ENCODE measurements around the gene NTRK3. TPM values are rescaled to one million over a fixed set of nuclear protein-coding genes. Genes with fewer than 3 reads are reported as not detected.

Gene NTRK3
- total RNA-seq, 1 experiment from 2014 or later, result not detected

GRCh38 chr15:88013111-88013510 lies 243.4 kb downstream of the NTRK3 start:
- H3K4me3 Mint-ChIP-seq (ENCODE audit: unreplicated experiment), result no peak overlapping the region
- intact Hi-C loops (cut with micrococcal nuclease), result no loop called here
- H3K9me3 Mint-ChIP-seq (ENCODE audit: unreplicated experiment), result peaks cover 47% of the 10 kb centered on the region
- CTCF ChIA-PET, result no interaction called here
- no peak for TF ChIP-seq CTCF (IDR thresholded peaks at IDR 0.05; ENCODE audit: unreplicated experiment)
- DNase-seq (ENCODE audit: unreplicated experiment), result no peak
- no peaks in the 10 kb centered on the region for H3K36me3 Mint-ChIP-seq (ENCODE audit: insufficient read depth, unreplicated experiment)
- POLR2A ChIA-PET, result no interaction called here
- no peaks in the 10 kb centered on the region for H3K4me1 Mint-ChIP-seq (ENCODE audit: insufficient read depth, unreplicated experiment)
- BruUV-seq (replicated peaks), result no TSS peak
- no peak overlapping the region for H3K27ac Mint-ChIP-seq (ENCODE audit: low read depth, unreplicated experiment)
- no peaks in the 10 kb centered on the region for H3K27me3 Mint-ChIP-seq (ENCODE audit: insufficient read depth, unreplicated experiment)

- no peak for DNase-seq (ENCODE audit: unreplicated experiment)
- Mint-ChIP-seq H3K9me3 (ENCODE audit: unreplicated experiment) (peaks cover 51% of the 10 kb centered on the region), H3K27ac (ENCODE audit: low read depth, unreplicated experiment) (no peak overlapping the region), H3K4me3 (ENCODE audit: unreplicated experiment) (no peak overlapping the region), H3K36me3 (ENCODE audit: insufficient read depth, unreplicated experiment) (no peaks in the 10 kb centered on the region), H3K27me3 (ENCODE audit: insufficient read depth, unreplicated experiment) (no peaks in the 10 kb centered on the region), H3K4me1 (ENCODE audit: insufficient read depth, unreplicated experiment) (no peaks in the 10 kb centered on the region)
- POLR2A ChIA-PET, result no interaction called here
- BruUV-seq (replicated peaks), result no TSS peak
- intact Hi-C loops (cut with micrococcal nuclease), result no loop called here
- TF ChIP-seq CTCF (IDR thresholded peaks at IDR 0.05; ENCODE audit: unreplicated experiment), result no peak
- CTCF ChIA-PET, result no interaction called here
Observed at GRCh38 chr15:88012688-88013087, 243.9 kb downstream of the NTRK3 start.

- Mint-ChIP-seq H3K27me3 (ENCODE audit: insufficient read depth, unreplicated experiment) (no peaks in the 10 kb centered on the region), H3K4me3 (ENCODE audit: unreplicated experiment) (no peak overlapping the region), H3K27ac (ENCODE audit: low read depth, unreplicated experiment) (no peak overlapping the region), H3K9me3 (ENCODE audit: unreplicated experiment) (peaks cover 54% of the 10 kb centered on the region), H3K36me3 (ENCODE audit: insufficient read depth, unreplicated experiment) (no peaks in the 10 kb centered on the region), H3K4me1 (ENCODE audit: insufficient read depth, unreplicated experiment) (no peaks in the 10 kb centered on the region)
- no TSS peak for BruUV-seq (replicated peaks)
- POLR2A ChIA-PET, result no interaction called here
- intact Hi-C loops (cut with micrococcal nuclease), result no loop called here
- TF ChIP-seq CTCF (IDR thresholded peaks at IDR 0.05; ENCODE audit: unreplicated experiment), result no peak
- CTCF ChIA-PET, result no interaction called here
- DNase-seq (ENCODE audit: unreplicated experiment), result no peak
Observed at GRCh38 chr15:88012233-88012632, 244.3 kb downstream of the NTRK3 start.

- POLR2A ChIA-PET, result no interaction called here
- Mint-ChIP-seq H3K27me3 (ENCODE audit: insufficient read depth, unreplicated experiment) (no peaks in the 10 kb centered on the region), H3K27ac (ENCODE audit: low read depth, unreplicated experiment) (no peak overlapping the region), H3K4me3 (ENCODE audit: unreplicated experiment) (no peak overlapping the region), H3K36me3 (ENCODE audit: insufficient read depth, unreplicated experiment) (no peaks in the 10 kb centered on the region), H3K9me3 (ENCODE audit: unreplicated experiment) (peaks cover 57% of the 10 kb centered on the region), H3K4me1 (ENCODE audit: insufficient read depth, unreplicated experiment) (no peaks in the 10 kb centered on the region)
- CTCF ChIA-PET, result interaction anchor here (0.6 to 0.7 kb wide), 2 partner anchors 235 to 999 kb away, joined by 3 read pairs; no protein-coding TSS in a partner anchor
- intact Hi-C loops (cut with micrococcal nuclease), result no loop called here
- BruUV-seq (replicated peaks), result no TSS peak
- no peak for TF ChIP-seq CTCF (IDR thresholded peaks at IDR 0.05; ENCODE audit: unreplicated experiment)
- DNase-seq (ENCODE audit: unreplicated experiment), result no peak
Observed at GRCh38 chr15:88011533-88011932, 245.0 kb downstream of the NTRK3 start.

Measured in MCF 10A (cell line).